Neutrophil (primary cell): ENCODE measurements around the gene RTL1.

Experiments
- H3K27ac ChIP-seq: fragments of 200-600 bp; sonication (generic); 2 replicates; pipeline ENCODE4 v1.5.1; 2016; ENCODE audit warnings: mild to moderate bottlenecking, moderate library complexity
- H3K27me3 ChIP-seq: fragments of 200-600 bp; sonication (generic); 2 replicates; pipeline ENCODE4 v1.6.0; 2016; ENCODE audit warnings: mild to moderate bottlenecking
- H3K36me3 ChIP-seq: fragments of 200-600 bp; sonication (generic); 2 replicates; pipeline ENCODE4 v1.5.1; 2017
- H3K4me1 ChIP-seq, 2 experiments: fragments of 200-600 bp in 1 of 2; sonication (generic) in 1 of 2; 1 replicate in 1 of 2; 2 replicates in 1 of 2; pipeline versions ENCODE4 v1.5.1 to v1.6.1; 2013 to 2016; ENCODE audit warnings: low read depth in 1 of 2, low read length in 1 of 2, mild to moderate bottlenecking in 1 of 2, moderate library complexity in 1 of 2; ENCODE audit not compliant: control insufficient read depth in 1 of 2, insufficient read depth in 1 of 2
- H3K4me3 ChIP-seq, 2 experiments: fragments of 200-600 bp in 1 of 2; sonication (generic) in 1 of 2; 1 replicate in 1 of 2; 2 replicates in 1 of 2; pipeline ENCODE4 v1.5.1; 2013 to 2016; ENCODE audit warnings: low read depth in 1 of 2, low read length in 1 of 2, mild to moderate bottlenecking in 1 of 2, moderate library complexity in 1 of 2
- H3K9me3 ChIP-seq: fragments of 200-600 bp; sonication (generic); 2 replicates; pipeline ENCODE4 v1.5.1; 2016
- CTCF ChIP-seq: fragments of 200-600 bp; sonication (generic); IDR thresholded peaks from 2 replicates; pipeline ENCODE4 v1.5.1; 2016; ENCODE audit warnings: antibody characterized with exemption

The RTL1 gene

GRCh38 chr14:100901391-100902183, 1.9 kb downstream of the RTL1 start:
- Histone ChIP-seq H3K9me3 (no peaks in the 10 kb centered on the region), H3K4me3 (no peak overlapping the region), H3K4me1 (no peaks in the 10 kb centered on the region), H3K36me3 (no peaks in the 10 kb centered on the region), H3K27me3 (peaks cover 98% of the 10 kb centered on the region), H3K27ac (no peak overlapping the region)
- no peak for TF ChIP-seq CTCF

- Histone ChIP-seq H3K27ac (no peak overlapping the region), H3K36me3 (no peaks in the 10 kb centered on the region), H3K4me3 (no peak overlapping the region), H3K27me3 (peaks cover 96% of the 10 kb centered on the region), H3K4me1 (no peaks in the 10 kb centered on the region), H3K9me3 (no peaks in the 10 kb centered on the region)
- TF ChIP-seq CTCF: no peak
These were observed 2.6 kb downstream of the RTL1 start for GRCh38 chr14:100900837-100901390.

- H3K9me3 ChIP-seq: no peaks in the 10 kb centered on the region
- TF ChIP-seq CTCF: no peak
- no peaks in the 10 kb centered on the region for H3K36me3 ChIP-seq
- no peaks in the 10 kb centered on the region for H3K4me1 ChIP-seq
- H3K27ac ChIP-seq: no peak overlapping the region
- no peak overlapping the region for H3K4me3 ChIP-seq
- peaks cover 89% of the 10 kb centered on the region for H3K27me3 ChIP-seq
These were observed 3.4 kb downstream of the RTL1 start for GRCh38 chr14:100899884-100900771.

- Histone ChIP-seq H3K27ac (no peak overlapping the region), H3K4me3 (no peak overlapping the region), H3K4me1 (no peaks in the 10 kb centered on the region), H3K9me3 (no peaks in the 10 kb centered on the region), H3K27me3 (peaks cover 79% of the 10 kb centered on the region), H3K36me3 (no peaks in the 10 kb centered on the region)
- TF ChIP-seq CTCF: no peak
These were observed 4.3 kb downstream of the RTL1 start for GRCh38 chr14:100898935-100899883.

GRCh38 chr14:100898465-100898864, 5.1 kb downstream of the RTL1 start:
- Histone ChIP-seq H3K4me1 (no peaks in the 10 kb centered on the region), H3K27ac (no peak overlapping the region), H3K36me3 (no peaks in the 10 kb centered on the region), H3K4me3 (no peak overlapping the region), H3K27me3 (peaks cover 72% of the 10 kb centered on the region), H3K9me3 (no peaks in the 10 kb centered on the region)
- no peak for TF ChIP-seq CTCF
